Astrocyte (in vitro differentiated cells and primary cell): ENCODE results near the gene ADORA2A. TPM values are rescaled to one million over a fixed set of nuclear protein-coding genes. Genes with fewer than 3 reads are reported as not detected.

ENCODE experiments used
- DNase-seq: peaks from one replicate; pipeline ENCODE4 v3.0.0-alpha.2; 2010; ENCODE audit warnings: low read depth
- FAIRE-seq: peaks from 2 replicates; lab custom pipeline; 2011; peaks lifted over from hg19 to GRCh38; lab: Jason Lieb, UNC
- H2AFZ ChIP-seq: 2 replicates; pipeline ENCODE4 v1.6.0; 2012; ENCODE audit warnings: low read depth, low read length, inconsistent platforms
- H3K27ac ChIP-seq: 2 replicates; pipeline ENCODE4 v1.5.1; 2011; ENCODE audit warnings: low read depth, low read length, inconsistent platforms
- H3K27me3 ChIP-seq: 2 replicates; pipeline ENCODE4 v1.6.0; 2011; ENCODE audit warnings: low read length, inconsistent platforms; ENCODE audit not compliant: insufficient read depth
- H3K36me3 ChIP-seq: 2 replicates; pipeline ENCODE4 v1.5.1; 2011; ENCODE audit warnings: low read length, inconsistent platforms; ENCODE audit not compliant: insufficient read depth
- H3K4me1 ChIP-seq: 2 replicates; pipeline ENCODE4 v1.5.1; 2011; ENCODE audit warnings: low read length, inconsistent platforms; ENCODE audit not compliant: insufficient read depth
- H3K4me2 ChIP-seq: 2 replicates; pipeline ENCODE4 v1.6.0; 2012; ENCODE audit warnings: low read length, inconsistent platforms
- H3K4me3 ChIP-seq: 2 replicates; pipeline ENCODE4 v1.5.1; 2011; ENCODE audit warnings: low read depth, mild to moderate bottlenecking, low read length, inconsistent platforms; ENCODE audit not compliant: insufficient read depth
- H3K79me2 ChIP-seq: 2 replicates; pipeline ENCODE4 v1.6.0; 2012; ENCODE audit warnings: mild to moderate bottlenecking, low read length, inconsistent platforms; ENCODE audit not compliant: insufficient read depth
- H3K9ac ChIP-seq: 2 replicates; pipeline ENCODE4 v1.6.0; 2012; ENCODE audit warnings: mild to moderate bottlenecking, low read length, inconsistent platforms
- H3K9me3 ChIP-seq: 2 replicates; pipeline ENCODE4 v1.5.1; 2012; ENCODE audit warnings: low read depth, mild to moderate bottlenecking, low read length, inconsistent platforms; ENCODE audit not compliant: insufficient read depth
- H4K20me1 ChIP-seq: 2 replicates; pipeline ENCODE4 v1.6.0; 2012; ENCODE audit warnings: low read length, inconsistent platforms; ENCODE audit not compliant: insufficient read depth
- H3K27ac Mint-ChIP-seq: one replicate; pipeline ENCODE4 v1.8.0; 2021; ENCODE audit warnings: mild to moderate bottlenecking, mixed read lengths; ENCODE audit not compliant: unreplicated experiment
- H3K27me3 Mint-ChIP-seq: one replicate; pipeline ENCODE4 v1.8.0; 2021; ENCODE audit warnings: low read depth, mixed read lengths; ENCODE audit not compliant: unreplicated experiment
- H3K36me3 Mint-ChIP-seq: one replicate; pipeline ENCODE4 v1.8.0; 2021; ENCODE audit warnings: low read depth, mixed read lengths; ENCODE audit not compliant: unreplicated experiment
- H3K4me1 Mint-ChIP-seq: one replicate; pipeline ENCODE4 v1.8.0; 2021; ENCODE audit warnings: low read depth, mixed read lengths; ENCODE audit not compliant: unreplicated experiment
- H3K4me3 Mint-ChIP-seq: one replicate; pipeline ENCODE4 v1.8.0; 2021; ENCODE audit warnings: mild to moderate bottlenecking, moderate library complexity, mixed read lengths; ENCODE audit not compliant: unreplicated experiment
- H3K9me3 Mint-ChIP-seq: one replicate; pipeline ENCODE4 v1.8.0; 2021; ENCODE audit warnings: mild to moderate bottlenecking, mixed read lengths; ENCODE audit not compliant: unreplicated experiment
- EZH2 ChIP-seq: IDR thresholded peaks from 2 replicates; pipeline ENCODE4 v1.6.1; 2012; ENCODE audit warnings: mild to moderate bottlenecking, low read length, inconsistent platforms; ENCODE audit not compliant: insufficient read depth
- total RNA-seq: library from RNA; stranded (reverse); gene quantifications from 2 replicates; pipeline ENCODE4 v1.2.1, GENCODE V29; 2021
- TF ChIP-seq, protein P1 (sequence below): IDR thresholded peaks from 2 replicates; pipeline ENCODE4 v1.5.1; 2011; ENCODE audit warnings: low read depth, mild to moderate bottlenecking, inconsistent platforms, low read length, moderate library complexity; ENCODE audit not compliant: insufficient read depth

ADORA2A gene
- total RNA-seq, 1 donor from 2014 or later = 3.9 TPM

DNA sequence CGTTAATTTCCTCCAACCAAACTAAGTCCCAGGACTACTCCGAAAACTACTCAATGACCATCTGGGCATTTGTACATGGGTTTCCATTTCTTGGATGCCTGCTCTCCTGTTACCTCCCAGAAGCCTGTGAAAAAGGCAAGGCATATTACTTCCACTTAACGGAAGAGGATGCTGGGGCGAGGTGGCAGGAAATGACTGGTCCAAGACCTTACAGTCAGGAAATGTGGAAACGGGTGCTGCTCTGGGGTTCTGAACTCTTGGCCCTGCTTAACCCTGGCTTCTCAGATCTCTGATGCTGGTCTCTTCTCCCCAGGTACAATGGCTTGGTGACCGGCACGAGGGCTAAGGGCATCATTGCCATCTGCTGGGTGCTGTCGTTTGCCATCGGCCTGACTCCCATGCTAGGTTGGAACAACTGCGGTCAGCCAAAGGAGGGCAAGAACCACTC lies 12.9 kb downstream of the ADORA2A start:
- Histone ChIP-seq H3K9ac (no peak overlapping the region), H3K4me2 (no peak overlapping the region), H4K20me1 (no peaks in the 10 kb centered on the region), H3K27ac (no peak overlapping the region), H3K27me3 (no peaks in the 10 kb centered on the region), H3K79me2 (no peaks in the 10 kb centered on the region), H3K4me3 (no peak overlapping the region), H2AFZ (no peak overlapping the region), H3K36me3 (no peaks in the 10 kb centered on the region), H3K4me1 (peaks cover 10% of the 10 kb centered on the region), H3K9me3 (no peaks in the 10 kb centered on the region)
- peaks cover 5% of the 10 kb centered on the region for H3K9me3 Mint-ChIP-seq
- no peak overlapping the region for H3K4me3 Mint-ChIP-seq
- peaks cover 3% of the 10 kb centered on the region for H3K27me3 Mint-ChIP-seq
- no peak overlapping the region for H3K27ac Mint-ChIP-seq
- no peak for FAIRE-seq
- TF ChIP-seq, protein P1, sequence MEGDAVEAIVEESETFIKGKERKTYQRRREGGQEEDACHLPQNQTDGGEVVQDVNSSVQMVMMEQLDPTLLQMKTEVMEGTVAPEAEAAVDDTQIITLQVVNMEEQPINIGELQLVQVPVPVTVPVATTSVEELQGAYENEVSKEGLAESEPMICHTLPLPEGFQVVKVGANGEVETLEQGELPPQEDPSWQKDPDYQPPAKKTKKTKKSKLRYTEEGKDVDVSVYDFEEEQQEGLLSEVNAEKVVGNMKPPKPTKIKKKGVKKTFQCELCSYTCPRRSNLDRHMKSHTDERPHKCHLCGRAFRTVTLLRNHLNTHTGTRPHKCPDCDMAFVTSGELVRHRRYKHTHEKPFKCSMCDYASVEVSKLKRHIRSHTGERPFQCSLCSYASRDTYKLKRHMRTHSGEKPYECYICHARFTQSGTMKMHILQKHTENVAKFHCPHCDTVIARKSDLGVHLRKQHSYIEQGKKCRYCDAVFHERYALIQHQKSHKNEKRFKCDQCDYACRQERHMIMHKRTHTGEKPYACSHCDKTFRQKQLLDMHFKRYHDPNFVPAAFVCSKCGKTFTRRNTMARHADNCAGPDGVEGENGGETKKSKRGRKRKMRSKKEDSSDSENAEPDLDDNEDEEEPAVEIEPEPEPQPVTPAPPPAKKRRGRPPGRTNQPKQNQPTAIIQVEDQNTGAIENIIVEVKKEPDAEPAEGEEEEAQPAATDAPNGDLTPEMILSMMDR = no peak
- no peak for TF ChIP-seq EZH2
- no peak for DNase-seq
- peaks cover 2% of the 10 kb centered on the region for H3K4me1 Mint-ChIP-seq
- H3K36me3 Mint-ChIP-seq = peaks cover 3% of the 10 kb centered on the region

DNA sequence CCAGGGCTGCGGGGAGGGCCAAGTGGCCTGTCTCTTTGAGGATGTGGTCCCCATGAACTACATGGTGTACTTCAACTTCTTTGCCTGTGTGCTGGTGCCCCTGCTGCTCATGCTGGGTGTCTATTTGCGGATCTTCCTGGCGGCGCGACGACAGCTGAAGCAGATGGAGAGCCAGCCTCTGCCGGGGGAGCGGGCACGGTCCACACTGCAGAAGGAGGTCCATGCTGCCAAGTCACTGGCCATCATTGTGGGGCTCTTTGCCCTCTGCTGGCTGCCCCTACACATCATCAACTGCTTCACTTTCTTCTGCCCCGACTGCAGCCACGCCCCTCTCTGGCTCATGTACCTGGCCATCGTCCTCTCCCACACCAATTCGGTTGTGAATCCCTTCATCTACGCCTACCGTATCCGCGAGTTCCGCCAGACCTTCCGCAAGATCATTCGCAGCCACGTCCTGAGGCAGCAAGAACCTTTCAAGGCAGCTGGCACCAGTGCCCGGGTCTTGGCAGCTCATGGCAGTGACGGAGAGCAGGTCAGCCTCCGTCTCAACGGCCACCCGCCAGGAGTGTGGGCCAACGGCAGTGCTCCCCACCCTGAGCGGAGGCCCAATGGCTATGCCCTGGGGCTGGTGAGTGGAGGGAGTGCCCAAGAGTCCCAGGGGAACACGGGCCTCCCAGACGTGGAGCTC lies 13.5 kb downstream of the ADORA2A start:
- peaks cover 3% of the 10 kb centered on the region for H3K27me3 Mint-ChIP-seq
- peaks cover 5% of the 10 kb centered on the region for H3K9me3 Mint-ChIP-seq
- Histone ChIP-seq H3K27ac (no peak overlapping the region), H2AFZ (no peak overlapping the region), H3K27me3 (no peaks in the 10 kb centered on the region), H3K9me3 (no peaks in the 10 kb centered on the region), H3K4me2 (no peak overlapping the region), H3K79me2 (no peaks in the 10 kb centered on the region), H4K20me1 (no peaks in the 10 kb centered on the region), H3K4me1 (peaks cover 9% of the 10 kb centered on the region), H3K9ac (no peak overlapping the region), H3K36me3 (no peaks in the 10 kb centered on the region), H3K4me3 (no peak overlapping the region)
- no peak for DNase-seq
- FAIRE-seq = no peak
- no peak overlapping the region for H3K27ac Mint-ChIP-seq
- TF ChIP-seq, protein P1 = no peak
- no peak for TF ChIP-seq EZH2
- H3K4me3 Mint-ChIP-seq = no peak overlapping the region
- peaks cover 8% of the 10 kb centered on the region for H3K4me1 Mint-ChIP-seq
- H3K36me3 Mint-ChIP-seq = peaks cover 3% of the 10 kb centered on the region
